Right kidney (tissue), 1 donor: ENCODE results near the gene GALK2.
"Not testable (repeated sequence)": the region's sequence is repeated elsewhere in the genome, so short reads cannot be mapped to it uniquely, and the experiment has no call there.

ENCODE experiments used
- DNase-seq: peaks from one replicate; pipeline ENCODE4 v3.0.0-alpha.2; 2016

GALK2 gene

GRCh38 chr15:49331951-49332350, 161.9 kb downstream of the GALK2 start:
- DNase-seq = no peak

DNA sequence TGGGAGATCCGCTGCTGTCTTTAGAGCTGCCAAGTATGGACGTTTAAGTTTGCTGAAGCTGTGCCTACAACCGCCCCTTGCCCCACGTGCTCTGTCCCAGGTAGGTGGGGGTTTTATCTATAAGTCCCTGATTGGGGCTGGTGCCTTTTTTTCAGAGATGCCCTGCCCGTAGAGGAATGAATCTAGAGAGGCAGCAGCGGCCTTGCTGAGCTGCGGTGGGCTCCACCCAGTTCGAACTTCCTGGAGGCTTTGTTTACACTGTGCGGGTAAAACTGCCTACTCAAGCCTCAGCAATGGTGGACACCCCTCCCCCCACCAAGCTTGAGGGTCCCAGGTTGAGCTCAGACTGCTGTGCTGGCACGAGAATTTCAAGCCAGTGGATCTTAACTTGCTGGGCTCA, 169.6 kb downstream of the GALK2 start:
- no peak for DNase-seq

DNA sequence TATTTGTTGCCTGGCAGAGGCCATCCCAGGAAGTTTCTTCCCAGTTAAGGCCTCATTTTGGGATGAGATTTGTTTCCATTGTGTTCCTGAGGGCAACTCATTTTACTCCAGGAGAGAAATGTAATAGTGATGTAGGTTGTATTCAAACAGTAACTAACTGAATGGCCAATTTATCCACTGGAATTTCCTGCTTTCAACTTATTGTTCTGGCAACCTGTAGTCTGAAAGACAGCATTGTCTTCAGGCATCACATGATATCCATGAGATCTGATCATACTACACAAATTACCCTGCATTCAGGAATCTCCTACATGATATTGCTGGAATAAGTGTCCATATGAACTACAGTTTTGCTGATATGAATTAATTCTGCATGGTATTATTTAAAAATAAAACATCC, 173.5 kb downstream of the GALK2 start:
- no peak for DNase-seq

- not testable (repeated sequence) for DNase-seq
Measured at GRCh38 chr15:49354439-49354838, 184.4 kb downstream of the GALK2 start.

- no peak for DNase-seq
Measured at GRCh38 chr15:49361370-49361769, 191.3 kb downstream of the GALK2 start.

DNA sequence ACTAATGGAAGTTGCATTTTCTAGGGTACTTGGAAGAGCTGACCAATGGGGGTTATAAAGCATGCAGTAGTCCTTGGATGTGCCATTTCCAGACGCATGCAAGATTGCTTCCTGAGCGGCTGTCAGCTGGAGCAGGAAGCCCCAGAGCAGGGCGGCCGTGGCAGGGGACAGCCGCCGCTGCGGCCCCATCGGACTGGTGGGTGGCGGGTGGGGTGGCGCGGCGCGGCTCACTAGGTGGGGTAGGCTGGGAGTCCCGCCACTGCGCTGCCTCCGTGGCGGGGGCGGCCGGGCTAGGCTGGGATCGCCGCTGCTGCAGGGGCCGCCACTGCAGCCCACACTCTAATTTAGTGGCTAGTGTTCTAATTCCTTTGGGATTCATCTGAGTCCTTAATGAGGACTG, 196.4 kb downstream of the GALK2 start:
- no peak for DNase-seq

DNA sequence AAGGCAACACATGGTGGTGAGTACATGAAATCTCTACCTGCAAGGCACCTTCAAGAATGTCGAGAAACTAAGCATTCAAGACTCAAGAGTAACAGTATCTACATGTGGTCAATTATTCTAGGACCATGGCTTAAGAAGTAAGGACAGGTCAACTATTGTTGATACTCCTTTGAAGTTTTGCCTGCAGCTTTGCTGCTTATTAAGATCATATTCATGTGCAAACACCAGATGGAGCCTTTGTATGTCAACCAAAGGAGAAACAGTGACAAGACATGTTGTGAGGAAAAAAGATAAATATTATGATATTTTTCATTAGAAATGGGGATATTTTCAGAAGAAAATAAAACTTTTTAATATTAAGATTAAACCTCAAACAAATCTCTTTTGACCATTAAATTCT, 200.7 kb downstream of the GALK2 start:
- DNase-seq = no peak

DNA sequence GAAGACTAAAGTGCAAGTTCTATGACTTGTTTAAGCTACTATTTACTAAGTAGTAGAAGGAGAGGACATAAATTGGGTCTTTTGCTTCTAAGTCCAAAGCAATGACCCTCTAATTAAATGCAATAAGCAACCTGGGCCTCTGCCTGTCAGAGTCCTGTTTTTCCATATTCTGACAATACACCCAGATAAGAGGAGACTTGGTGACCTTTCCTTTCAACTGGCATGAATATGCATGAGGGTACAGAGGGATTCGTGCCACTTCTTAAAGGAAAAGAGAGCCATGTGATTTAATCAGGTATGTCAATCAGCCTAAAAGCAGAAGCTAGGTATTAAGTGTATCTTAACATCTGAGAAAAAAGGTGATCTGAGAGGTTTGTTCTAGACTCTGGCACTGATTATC, 202.3 kb downstream of the GALK2 start:
- no peak for DNase-seq

DNA sequence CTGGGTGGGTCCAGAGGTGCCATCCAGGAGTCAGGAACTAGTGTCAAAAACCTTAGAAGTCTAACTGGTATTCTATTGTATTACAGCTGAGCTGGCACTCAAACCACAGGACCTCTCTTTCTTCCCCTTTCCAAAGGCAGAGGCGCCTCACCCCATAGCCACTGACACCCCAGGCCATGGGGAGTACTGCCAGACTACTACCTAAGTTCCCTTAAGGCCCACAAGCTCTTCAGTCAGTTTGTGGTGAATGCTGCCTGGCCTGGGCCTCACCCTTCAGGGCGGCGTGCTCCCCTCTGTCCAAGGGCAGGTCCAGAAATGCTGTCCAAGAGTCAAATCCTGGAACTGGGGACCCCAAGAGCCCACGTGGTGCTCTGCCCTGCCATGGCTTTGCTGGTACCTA, 209.9 kb downstream of the GALK2 start:
- DNase-seq = no peak

DNA sequence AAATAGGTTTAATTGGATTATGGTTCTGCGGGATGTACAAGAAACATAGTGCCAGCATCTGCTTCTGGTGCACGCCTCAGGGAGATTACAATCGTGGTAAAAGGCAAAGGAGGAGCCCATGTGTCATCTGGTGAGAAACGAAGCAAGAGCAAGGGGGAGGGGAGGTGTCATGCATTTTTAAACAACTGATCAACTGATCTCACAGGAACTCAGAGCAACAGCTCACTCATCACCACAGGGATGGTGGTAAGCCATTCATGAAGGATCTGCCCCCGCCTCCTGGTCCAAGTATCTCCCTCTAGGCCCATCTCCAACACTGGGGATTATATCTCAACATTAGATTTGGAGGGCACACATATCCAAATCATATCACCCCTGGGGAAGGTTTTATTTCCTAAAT, 210.9 kb downstream of the GALK2 start:
- DNase-seq = no peak
